ENCODE measurements around the gene SMC3. TPM values are rescaled to one million over a fixed set of nuclear protein-coding genes. Genes with fewer than 3 reads are reported as not detected.

The SMC3 gene
- total and polyA plus RNA-seq, 2 of the 4 experiments (the other 2 are of a cell fraction), result 15.0 to 15.2 TPM

GRCh38 chr10:110612629-110613028, 45.1 kb downstream of the SMC3 start:
- Histone ChIP-seq H2BK20ac (ENCODE audit: low read depth, low read length) (no peak overlapping the region), H3K4me1 (ENCODE audit: control insufficient read depth, insufficient read depth, low read length) (peaks cover 6% of the 10 kb centered on the region), H4K91ac (ENCODE audit: insufficient read depth, low read depth, low read length) (no peak overlapping the region), H2BK5ac (ENCODE audit: low read depth, low read length, poor library complexity, severe bottlenecking) (no peak overlapping the region), H2AK9ac (replicated peaks; ENCODE audit: low read depth, low read length, poor library complexity) (no peak overlapping the region), H3K23ac (ENCODE audit: low read depth, low read length) (no peak overlapping the region), H3K9ac (ENCODE audit: low read depth, low read length) (no peak overlapping the region), H2BK120ac (ENCODE audit: low read depth, low read length) (no peak overlapping the region), H3K4me3 (ENCODE audit: insufficient read depth, low read depth, low read length) (no peak overlapping the region), H2BK15ac (ENCODE audit: low read depth, low read length) (no peak overlapping the region), H3K56ac (ENCODE audit: extremely low read depth, insufficient read depth, low read length) (no peak overlapping the region), H2AK5ac (ENCODE audit: low read depth, low read length) (no peak overlapping the region), H4K20me1 (ENCODE audit: insufficient read depth, low read length) (no peaks in the 10 kb centered on the region), H3K14ac (replicated peaks; ENCODE audit: low read depth, low read length) (no peak overlapping the region), H3K79me1 (ENCODE audit: low read depth in 1 of 2, low read length in 2 of 2) (no peaks in the 10 kb centered on the region), H4K5ac (ENCODE audit: low read depth, low read length) (no peak overlapping the region), H4K8ac (ENCODE audit: low read depth in 2 of 2, low read length in 2 of 2) (no peak overlapping the region), H3K27me3 (ENCODE audit: control insufficient read depth, insufficient read depth, low read length) (peaks cover 11% of the 10 kb centered on the region), H3K9me1 (ENCODE audit: insufficient read depth, low read length) (no peaks in the 10 kb centered on the region), H3K27ac (ENCODE audit: insufficient read depth, low read length) (no peak overlapping the region), H3K36me3 (ENCODE audit: control insufficient read depth, insufficient read depth, low read length) (no peaks in the 10 kb centered on the region), H3K4ac (ENCODE audit: low read depth, low read length) (no peak overlapping the region), H2AFZ (replicated peaks; ENCODE audit: low read length, poor library complexity) (no peak overlapping the region), H3K18ac (ENCODE audit: low read depth, low read length) (no peak overlapping the region), H3K4me2 (ENCODE audit: low read depth, low read length) (no peak overlapping the region), H3K9me3 (ENCODE audit: control insufficient read depth, insufficient read depth, low read length) (no peaks in the 10 kb centered on the region)
- dilution Hi-C loops (cut with HindIII; ENCODE audit: low sequenced_read_pairs, unreplicated experiment), result no loop called here
- in situ Hi-C loops (cut with MboI; ENCODE audit: low sequenced_read_pairs), result loop anchor here (5.0 to 10.0 kb wide), 3 partner anchors 60 to 1522 kb away; no protein-coding TSS in a partner anchor
- ChIA-PET CTCF (no interaction called here), POLR2A (ENCODE audit: unreplicated experiment) (no interaction called here)
- ATAC-seq (ENCODE audit: low read depth) (no peak), DNase-seq (no peak)
- intact Hi-C loops (cut with micrococcal nuclease), result loop anchor here (5.0 kb wide), 2 partner anchors 120 to 260 kb away; partner anchors contain the start of gene PDCD4
- WGBS, 2 experiments (ENCODE audit: extremely low coverage in 2 of 2, insufficient read length in 1 of 2), result no CpG with 5 or more reads among the region's 4 CpGs
- BruUV-seq (replicated peaks), result no TSS peak
- TF ChIP-seq CTCF (conservative IDR thresholded peaks at IDR 0.05; ENCODE audit: low read depth, low read length) (no peak), MAZ (IDR thresholded peaks at IDR 0.05; ENCODE audit: borderline replicate concordance, low read depth, low read length) (no peak), FOS (IDR thresholded peaks at IDR 0.05; ENCODE audit: low read depth, low read length) (no peak), MAFK (IDR thresholded peaks at IDR 0.05; ENCODE audit: low read depth, low read length) (no peak), NFE2L2 (IDR thresholded peaks at IDR 0.05; ENCODE audit: low read depth, low read length) (no peak), USF2 (IDR thresholded peaks at IDR 0.05; ENCODE audit: low read depth, low read length) (no peak), BHLHE40 (IDR thresholded peaks at IDR 0.05; ENCODE audit: low read depth, low read length) (no peak), RCOR1 (IDR thresholded peaks at IDR 0.05; ENCODE audit: insufficient replicate concordance, low read length) (no peak), POLR2A (IDR thresholded peaks at IDR 0.05; ENCODE audit: low read depth, low read length) (no peak), SMC3 (IDR thresholded peaks at IDR 0.05; ENCODE audit: low read depth, low read length) (no peak), CEBPB (IDR thresholded peaks at IDR 0.05; ENCODE audit: low read depth, low read length) (no peak), RAD21 (IDR thresholded peaks at IDR 0.05; ENCODE audit: low read length) (no peak), ELK1 (IDR thresholded peaks at IDR 0.05; ENCODE audit: borderline replicate concordance, low read depth, low read length) (no peak)
